Uterus (tissue), 2 donors: Measurements from ENCODE around the gene AFDN.

ENCODE experiments used
- CTCF ChIP-seq, 4 experiments: fragments of 200-600 bp in 2 of 4; fragments of 450-650 bp in 2 of 4; sonication (generic) in 2 of 4; IDR thresholded peaks; one replicate each; pipeline ENCODE4 v1.5.1; 2016 to 2019; ENCODE audit warnings: antibody characterized with exemption in 4 of 4, mild to moderate bottlenecking in 2 of 4, moderate library complexity in 1 of 4
- POLR2A ChIP-seq, 2 donors: fragments of 450-650 bp; IDR thresholded peaks; one replicate each; pipeline ENCODE4 v1.6.1; 2016; ENCODE audit warnings: antibody characterized with exemption in 2 of 2, mild to moderate bottlenecking in 1 of 2, moderate library complexity in 1 of 2

GRCh38 chr6:167962711-167963110 lies 136.0 kb downstream of the AFDN start:
- TF ChIP-seq CTCF (IDR thresholded peaks at IDR 0.05) = no peak
- TF ChIP-seq POLR2A (IDR thresholded peaks at IDR 0.05) = no peak
